ENCODE measurements around the gene PC.
"Not testable (repeated sequence)": the region's sequence is repeated elsewhere in the genome, so short reads cannot be mapped to it uniquely, and the experiment has no call there.

PC gene

GRCh38 chr11:66958232-66958955 lies at the start of gene PC:
PC (minus strand) TSS chr11:66958383; CDS start chr11:66872159, 86,224 bp downstream.
- DNase-seq: peak; percentile 99

- no peak for DNase-seq
Measured at GRCh38 chr11:67007126-67007525, 48.9 kb upstream of the PC start.

- DNase-seq: no peak
Measured at GRCh38 chr11:67006029-67006884, 48.1 kb upstream of the PC start.

GRCh38 chr11:67005200-67005599 lies 47.0 kb upstream of the PC start:
- not testable (repeated sequence) for DNase-seq

- no peak for DNase-seq
Measured at GRCh38 chr11:67002921-67003411, 44.8 kb upstream of the PC start.

GRCh38 chr11:67002297-67002913 lies 44.2 kb upstream of the PC start:
- no peak for DNase-seq

- DNase-seq: no peak
Measured at GRCh38 chr11:67001332-67001731, 43.1 kb upstream of the PC start.

GRCh38 chr11:66999555-66999954 lies 41.4 kb upstream of the PC start:
- DNase-seq: no peak

GRCh38 chr11:66996609-66997273 lies 38.6 kb upstream of the PC start:
- no peak for DNase-seq

GRCh38 chr11:66992041-66992440 lies 33.9 kb upstream of the PC start:
- no peak for DNase-seq

GRCh38 chr11:66989360-66989759 lies 31.2 kb upstream of the PC start:
- DNase-seq: not testable (repeated sequence)

- not testable (repeated sequence) for DNase-seq
Measured at GRCh38 chr11:66988741-66989140, 30.6 kb upstream of the PC start.

- no peak for DNase-seq
Measured at GRCh38 chr11:66987924-66988637, 29.9 kb upstream of the PC start.

- DNase-seq: no peak
Measured at GRCh38 chr11:66987158-66987620, 29.0 kb upstream of the PC start.

- no peak for DNase-seq
Measured at GRCh38 chr11:66986178-66986545, 28.0 kb upstream of the PC start.

- DNase-seq: no peak
Measured at GRCh38 chr11:66985508-66986177, 27.5 kb upstream of the PC start.

- no peak for DNase-seq
Measured at GRCh38 chr11:66983275-66983924, 25.2 kb upstream of the PC start.

GRCh38 chr11:66981976-66982578 lies 23.9 kb upstream of the PC start:
- DNase-seq: peak; percentile 81

GRCh38 chr11:66979336-66979980 lies 21.3 kb upstream of the PC start:
- no peak for DNase-seq

GRCh38 chr11:66978717-66979116 lies 20.5 kb upstream of the PC start:
- no peak for DNase-seq
